MG63 (cell line): ENCODE measurements around the gene TMEM179. TPM values are rescaled to one million over a fixed set of nuclear protein-coding genes. Genes with fewer than 3 reads are reported as not detected.

Experiments used
- DNase-seq: peaks from one replicate; pipeline ENCODE4 v3.0.0-alpha.2; 2020
- H3K27me3 ChIP-seq: fragments of 250-450 bp; sonication (Bioruptor Pico); 2 replicates; pipeline ENCODE4 v1.5.1; 2020; ENCODE audit warnings: mild to moderate bottlenecking, moderate library complexity
- H3K36me3 ChIP-seq: fragments of 250-450 bp; sonication (Bioruptor Pico); 2 replicates; pipeline ENCODE4 v1.5.1; 2020; ENCODE audit warnings: mild to moderate bottlenecking, moderate library complexity
- H3K4me3 ChIP-seq: fragments of 250-450 bp; sonication (Bioruptor Pico); 2 replicates; pipeline ENCODE4 v1.5.1; 2020; ENCODE audit warnings: mild to moderate bottlenecking, moderate library complexity
- H3K9me3 ChIP-seq: fragments of 250-450 bp; sonication (Bioruptor Pico); 2 replicates; pipeline ENCODE4 v1.5.1; 2020; ENCODE audit warnings: mild to moderate bottlenecking, moderate library complexity
- total RNA-seq: library from RNA; depleted of rRNA; stranded (reverse); fragments of >200 nt; shearing (Covaris generic); gene quantifications from 2 replicates; pipeline ENCODE4 v1.2.3, GENCODE V29; 2014; ENCODE audit warnings: low replicate concordance

Gene TMEM179
- total RNA-seq, 1 experiment from 2014 or later: 1.1 TPM

GRCh38 chr14:104571246-104571645 lies 33.3 kb downstream of the TMEM179 start:
- Histone ChIP-seq H3K9me3 (no peaks in the 10 kb centered on the region), H3K27me3 (no peaks in the 10 kb centered on the region)

GRCh38 chr14:104569435-104569834 lies 35.1 kb downstream of the TMEM179 start:
- H3K36me3 ChIP-seq: no peaks in the 10 kb centered on the region
- H3K27me3 ChIP-seq: no peaks in the 10 kb centered on the region
- no peak overlapping the region for H3K4me3 ChIP-seq
- H3K9me3 ChIP-seq: no peaks in the 10 kb centered on the region
- DNase-seq: no peak

More at GRCh38 chr14:104571246-104571645, 33.3 kb downstream of the TMEM179 start:
- no peak for DNase-seq
- H3K36me3 ChIP-seq: no peaks in the 10 kb centered on the region
- no peak overlapping the region for H3K4me3 ChIP-seq

- H3K4me3 ChIP-seq: no peak overlapping the region
- no peaks in the 10 kb centered on the region for H3K36me3 ChIP-seq
- DNase-seq: no peak
- H3K9me3 ChIP-seq: no peaks in the 10 kb centered on the region
- H3K27me3 ChIP-seq: no peaks in the 10 kb centered on the region
These were observed 36.0 kb downstream of the TMEM179 start for GRCh38 chr14:104568620-104569019.

DNA sequence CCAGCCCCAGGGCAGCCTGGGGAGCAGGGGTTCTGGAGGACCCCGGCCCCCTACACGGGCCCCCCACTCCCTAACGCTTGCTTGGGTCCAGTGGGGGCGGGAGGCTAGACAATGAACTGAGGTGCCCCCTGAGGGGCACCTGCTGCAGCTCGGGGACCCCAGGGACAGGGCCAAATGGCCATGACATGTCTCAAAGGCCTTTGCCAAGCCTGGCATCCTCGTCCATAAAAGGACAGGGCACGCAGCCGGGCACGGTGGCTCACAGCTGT lies 36.7 kb downstream of the TMEM179 start:
- H3K4me3 ChIP-seq: no peak overlapping the region
- H3K36me3 ChIP-seq: no peaks in the 10 kb centered on the region
- no peaks in the 10 kb centered on the region for H3K27me3 ChIP-seq
- H3K9me3 ChIP-seq: no peaks in the 10 kb centered on the region
- DNase-seq: no peak

DNA sequence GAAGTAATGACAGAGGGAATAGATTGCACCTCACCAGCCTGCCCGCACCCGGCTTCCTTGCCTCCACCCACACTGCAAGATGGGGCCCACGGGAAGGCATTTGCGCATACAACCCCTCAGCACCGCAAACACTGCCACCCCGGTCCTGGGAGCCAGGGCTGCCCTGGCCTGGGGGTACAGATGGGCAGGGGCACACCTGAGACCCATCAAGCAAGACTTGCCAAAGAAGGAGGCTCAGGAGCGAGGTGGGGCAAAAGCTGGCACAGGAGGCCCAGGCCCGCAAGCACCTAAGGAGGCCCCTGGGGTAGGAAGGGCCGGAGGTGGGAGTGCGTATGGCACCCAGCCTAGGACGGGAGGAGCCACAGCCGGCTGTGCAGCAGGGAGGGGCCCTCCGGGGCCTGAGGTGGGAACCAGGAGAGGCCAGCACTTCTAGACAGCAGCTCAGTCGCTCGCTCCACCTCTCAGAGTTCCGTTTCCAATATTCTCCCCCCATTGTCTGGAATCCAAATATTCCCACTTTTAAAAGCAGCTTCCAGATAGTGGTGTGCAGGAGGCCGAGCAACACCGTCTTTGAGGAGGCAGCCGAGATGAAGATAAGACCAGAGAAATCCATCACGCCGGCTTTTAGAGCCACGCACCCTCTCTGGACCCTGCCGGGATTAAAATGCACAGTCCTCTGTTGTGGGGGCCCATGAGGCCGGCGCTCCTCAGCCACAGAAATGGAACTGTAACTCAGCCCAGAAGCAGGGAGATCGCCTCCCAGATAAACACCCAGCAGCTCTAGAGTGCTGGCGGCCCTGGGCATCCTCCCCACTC lies 37.2 kb downstream of the TMEM179 start:
- H3K4me3 ChIP-seq: no peak overlapping the region
- no peaks in the 10 kb centered on the region for H3K9me3 ChIP-seq
- no peaks in the 10 kb centered on the region for H3K27me3 ChIP-seq
- no peak for DNase-seq
- no peaks in the 10 kb centered on the region for H3K36me3 ChIP-seq

DNA sequence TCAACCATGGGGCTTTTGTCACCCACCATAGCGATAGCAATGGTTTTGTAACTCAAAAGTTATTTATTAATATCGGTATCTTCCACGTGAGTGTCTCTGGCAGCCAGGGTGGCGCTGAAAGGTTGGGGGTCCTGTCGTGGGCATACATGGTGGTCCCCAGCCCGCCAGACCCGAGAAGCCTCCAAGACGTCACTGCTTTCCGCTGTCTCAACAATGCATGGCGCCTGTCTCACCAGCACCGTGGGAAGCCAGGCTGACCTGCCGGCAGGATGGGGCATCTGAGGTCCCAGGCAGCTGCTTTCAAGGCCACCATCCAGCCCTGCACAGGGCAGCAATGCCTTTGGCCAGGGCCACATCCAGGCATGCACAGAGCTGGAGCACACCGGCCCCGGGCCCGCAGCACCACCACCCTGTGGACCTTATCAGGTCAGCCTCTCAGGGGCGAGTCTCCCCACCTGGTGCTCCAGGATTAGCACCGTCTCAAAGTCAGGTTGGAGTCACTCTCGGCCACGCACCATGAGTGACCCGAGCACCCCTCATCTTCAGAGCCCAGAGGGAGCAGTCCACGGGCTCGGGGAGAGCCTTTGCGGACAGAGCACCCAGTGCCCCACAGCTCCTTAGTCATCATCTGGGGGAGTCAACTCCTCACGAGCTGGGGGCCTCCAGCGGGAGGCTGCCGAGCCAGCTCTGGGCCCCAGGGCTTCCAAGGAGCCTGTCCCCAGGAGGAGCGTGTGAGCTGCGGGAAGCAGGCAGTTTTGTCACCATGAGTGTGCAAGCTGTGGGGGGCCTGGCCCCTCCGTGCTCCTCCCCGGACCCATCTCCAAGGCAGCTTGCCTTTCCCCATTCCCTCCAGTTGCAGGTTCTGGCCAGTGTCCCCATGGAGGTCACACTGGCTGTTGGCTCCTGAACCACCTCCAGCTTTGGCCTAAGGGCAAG lies 39.6 kb downstream of the TMEM179 start:
- DNase-seq: no peak
- H3K9me3 ChIP-seq: no peaks in the 10 kb centered on the region
- H3K36me3 ChIP-seq: no peaks in the 10 kb centered on the region
- H3K27me3 ChIP-seq: no peaks in the 10 kb centered on the region
- no peak overlapping the region for H3K4me3 ChIP-seq

GRCh38 chr14:104563742-104564615 lies 40.6 kb downstream of the TMEM179 start:
- Histone ChIP-seq H3K9me3 (no peaks in the 10 kb centered on the region), H3K4me3 (no peak overlapping the region), H3K27me3 (no peaks in the 10 kb centered on the region), H3K36me3 (no peaks in the 10 kb centered on the region)
- peak; percentile 69 for DNase-seq

GRCh38 chr14:104563191-104563741 lies 41.3 kb downstream of the TMEM179 start:
- Histone ChIP-seq H3K36me3 (no peaks in the 10 kb centered on the region), H3K27me3 (no peaks in the 10 kb centered on the region), H3K9me3 (no peaks in the 10 kb centered on the region), H3K4me3 (no peak overlapping the region)
- DNase-seq: no peak

GRCh38 chr14:104562606-104563005 lies 42.0 kb downstream of the TMEM179 start:
- Histone ChIP-seq H3K4me3 (no peak overlapping the region), H3K27me3 (no peaks in the 10 kb centered on the region), H3K36me3 (no peaks in the 10 kb centered on the region), H3K9me3 (no peaks in the 10 kb centered on the region)
- DNase-seq: no peak

- Histone ChIP-seq H3K27me3 (no peaks in the 10 kb centered on the region), H3K36me3 (no peaks in the 10 kb centered on the region), H3K9me3 (no peaks in the 10 kb centered on the region), H3K4me3 (no peak overlapping the region)
- DNase-seq: no peak
These were observed 42.7 kb downstream of the TMEM179 start for GRCh38 chr14:104561632-104562495.

GRCh38 chr14:104561124-104561557 lies 43.4 kb downstream of the TMEM179 start:
- Histone ChIP-seq H3K36me3 (no peaks in the 10 kb centered on the region), H3K27me3 (no peaks in the 10 kb centered on the region), H3K4me3 (no peak overlapping the region), H3K9me3 (no peaks in the 10 kb centered on the region)
- DNase-seq: no peak

DNA sequence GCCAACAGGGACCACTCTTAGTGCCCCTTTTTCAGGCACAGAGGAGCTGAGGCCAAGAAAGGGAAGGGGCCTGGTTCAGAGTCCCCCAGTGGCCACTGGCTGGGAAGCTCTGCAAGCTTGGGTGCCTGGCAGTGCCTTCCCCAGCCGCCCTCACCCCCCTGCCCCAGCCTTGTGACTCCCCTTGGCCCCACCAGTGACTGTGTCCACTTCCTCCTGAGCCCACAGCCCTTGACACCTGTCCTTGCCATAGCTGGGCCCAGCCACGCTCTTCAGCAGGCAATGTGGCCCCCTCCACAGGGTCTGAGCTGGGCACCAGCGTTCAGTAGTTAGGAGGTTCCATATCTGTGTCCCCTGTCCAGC lies 44.0 kb downstream of the TMEM179 start:
- Histone ChIP-seq H3K4me3 (no peak overlapping the region), H3K36me3 (no peaks in the 10 kb centered on the region), H3K27me3 (no peaks in the 10 kb centered on the region), H3K9me3 (no peaks in the 10 kb centered on the region)
- no peak for DNase-seq

DNA sequence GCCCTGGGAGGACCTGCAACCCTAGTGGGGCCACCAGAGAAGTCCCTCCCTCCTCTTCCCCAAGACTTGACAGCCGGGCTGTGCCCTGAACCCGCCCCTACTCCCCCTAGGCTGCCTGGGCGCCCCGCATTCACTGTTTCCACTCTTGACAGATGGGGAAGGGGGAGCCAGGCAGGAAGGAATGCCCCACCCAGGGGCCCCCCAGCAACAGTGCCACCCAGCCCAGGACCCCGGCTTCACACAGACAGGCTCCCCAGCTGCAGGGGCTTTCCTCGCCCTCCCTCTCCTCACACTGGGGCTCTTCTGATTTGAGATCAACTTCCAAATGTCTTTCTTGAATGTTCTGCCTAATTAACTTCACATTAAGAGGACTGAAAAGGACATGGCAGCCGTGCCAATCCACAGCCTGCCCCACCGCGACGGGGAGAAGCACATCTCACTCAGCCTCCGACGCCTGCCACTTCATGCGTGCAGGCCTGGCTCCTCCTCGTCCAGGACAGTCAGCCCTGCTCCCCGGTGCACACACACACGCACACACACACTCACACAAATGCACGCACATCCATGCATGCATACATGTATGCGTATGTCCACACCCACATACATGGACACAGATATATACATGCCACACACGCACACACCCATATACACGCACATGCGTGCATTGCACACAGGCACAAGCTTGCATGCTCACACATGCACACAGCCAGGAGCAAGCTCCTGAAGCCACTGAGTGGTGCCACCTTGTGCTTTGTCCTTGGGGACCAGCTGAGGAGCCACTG lies 44.6 kb downstream of the TMEM179 start:
- H3K9me3 ChIP-seq: no peaks in the 10 kb centered on the region
- DNase-seq: no peak
- H3K4me3 ChIP-seq: no peak overlapping the region
- no peaks in the 10 kb centered on the region for H3K27me3 ChIP-seq
- H3K36me3 ChIP-seq: no peaks in the 10 kb centered on the region

DNA sequence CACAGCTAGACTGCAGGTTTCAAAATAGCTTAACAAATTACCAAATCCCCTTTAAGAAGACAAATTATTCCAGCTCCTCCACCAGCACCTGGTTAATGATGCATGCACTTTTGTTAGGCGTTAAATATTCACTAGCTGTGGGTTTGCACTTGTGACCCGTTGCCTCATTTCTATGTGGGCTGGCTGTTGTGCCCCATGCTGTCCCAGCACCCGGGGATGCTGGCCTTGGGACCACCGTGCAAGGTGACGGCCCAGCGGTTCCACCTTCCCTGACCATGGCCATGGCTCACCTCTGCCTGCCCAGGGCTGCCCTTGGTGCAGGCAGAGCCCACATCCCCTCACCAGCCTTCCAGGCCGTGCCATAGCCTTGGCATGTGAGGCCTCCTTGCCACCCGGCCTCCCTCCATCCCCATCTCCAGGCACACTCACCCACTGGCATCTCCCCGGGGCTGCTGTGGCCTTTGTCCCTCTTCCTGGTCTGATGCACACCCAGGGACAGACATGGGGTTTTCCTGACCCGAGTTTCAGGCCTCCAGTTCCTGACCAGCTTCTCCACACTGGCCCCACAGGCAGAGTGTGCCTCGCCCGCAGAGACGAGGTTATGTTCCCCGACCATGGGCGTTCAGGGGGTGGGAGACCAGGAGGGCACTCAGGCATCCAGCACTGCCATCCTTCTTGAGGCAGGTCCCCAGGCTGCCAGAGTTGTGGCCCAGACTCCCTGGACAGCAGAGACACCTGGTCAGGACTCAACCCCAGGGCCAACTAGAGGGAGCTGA lies 45.4 kb downstream of the TMEM179 start:
- H3K9me3 ChIP-seq: no peaks in the 10 kb centered on the region
- no peak for DNase-seq
- no peaks in the 10 kb centered on the region for H3K27me3 ChIP-seq

More for the DNA sequence above, 45.4 kb downstream of the TMEM179 start:
- no peak overlapping the region for H3K4me3 ChIP-seq
- no peaks in the 10 kb centered on the region for H3K36me3 ChIP-seq
